NOMO-1 (cell line): ENCODE data around the gene RNFT2.

Experiments used
- DNase-seq, 2 experiments: peaks; one replicate each; lab custom pipeline; 2025; ENCODE audit not compliant: unreplicated experiment in 2 of 2; lab: John Stamatoyannopoulos, UW

The RNFT2 gene

DNA sequence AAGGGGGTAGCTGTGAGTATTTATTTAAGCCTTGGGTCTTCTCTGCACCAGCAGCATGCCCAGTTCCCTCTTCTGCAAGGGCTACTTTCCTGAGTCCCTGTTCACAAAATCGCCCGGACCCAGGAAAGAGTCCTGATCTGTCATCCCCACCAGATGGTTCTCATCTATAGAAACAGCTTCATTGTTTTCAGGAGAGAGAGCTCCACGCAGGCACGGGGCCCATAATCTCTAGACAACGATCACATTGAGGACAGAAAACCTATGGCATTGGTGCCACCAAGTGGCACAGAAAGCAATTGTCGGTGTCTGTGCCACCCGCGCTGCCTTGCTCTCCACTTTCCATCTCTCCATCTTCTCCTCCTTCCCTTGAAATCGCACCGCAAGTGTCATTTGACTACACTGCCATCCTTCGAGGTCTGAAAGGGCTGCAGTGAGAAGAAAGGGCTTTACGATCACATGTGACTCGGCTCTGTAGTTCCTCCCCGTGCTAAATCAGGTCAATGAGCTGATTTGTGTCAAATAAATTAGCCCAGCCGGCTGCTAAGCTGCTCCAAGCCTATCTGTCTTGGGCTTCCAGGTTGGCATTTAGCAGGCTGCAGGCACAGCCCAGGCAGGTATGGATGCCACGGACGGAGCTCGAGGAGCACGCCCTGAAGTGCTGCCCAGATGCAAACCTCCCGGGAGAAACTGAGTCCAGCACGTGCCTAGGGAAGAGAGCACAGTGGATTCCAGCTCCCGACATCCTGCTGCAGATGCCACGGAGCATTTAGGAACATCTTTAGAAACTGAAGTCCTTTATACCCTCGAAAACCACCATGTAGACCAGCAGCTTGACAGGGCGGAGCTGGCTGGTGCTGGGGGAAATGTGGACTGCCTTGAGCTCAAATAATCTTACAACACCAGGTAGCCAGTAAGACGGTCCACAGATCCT, 29.0 kb upstream of the RNFT2 start:
- DNase-seq = peak; percentile 41 to 70

DNA sequence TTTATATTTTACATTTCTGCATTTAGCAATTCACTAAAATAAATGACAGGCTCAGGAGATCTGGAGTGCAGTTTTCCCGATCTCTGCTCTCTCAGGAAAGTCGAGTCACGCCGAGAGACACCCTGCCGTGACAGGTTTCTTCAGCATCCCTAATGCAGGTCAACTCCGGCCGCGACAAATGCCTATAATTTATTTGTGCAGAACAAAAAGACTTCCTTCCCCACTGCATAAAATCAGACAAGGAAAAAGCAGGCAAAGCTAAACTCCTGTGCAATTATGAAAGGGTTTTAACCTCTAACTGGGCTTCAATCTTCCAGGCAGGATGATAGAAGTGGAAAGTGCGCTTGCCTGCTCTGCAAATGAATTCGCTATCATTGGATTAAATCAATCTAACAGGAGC, 28.3 kb upstream of the RNFT2 start:
- DNase-seq = no peak

GRCh38 chr12:116710370-116711150, 27.6 kb upstream of the RNFT2 start:
- peak in 1 of 2 experiments; percentile 5 for DNase-seq

DNA sequence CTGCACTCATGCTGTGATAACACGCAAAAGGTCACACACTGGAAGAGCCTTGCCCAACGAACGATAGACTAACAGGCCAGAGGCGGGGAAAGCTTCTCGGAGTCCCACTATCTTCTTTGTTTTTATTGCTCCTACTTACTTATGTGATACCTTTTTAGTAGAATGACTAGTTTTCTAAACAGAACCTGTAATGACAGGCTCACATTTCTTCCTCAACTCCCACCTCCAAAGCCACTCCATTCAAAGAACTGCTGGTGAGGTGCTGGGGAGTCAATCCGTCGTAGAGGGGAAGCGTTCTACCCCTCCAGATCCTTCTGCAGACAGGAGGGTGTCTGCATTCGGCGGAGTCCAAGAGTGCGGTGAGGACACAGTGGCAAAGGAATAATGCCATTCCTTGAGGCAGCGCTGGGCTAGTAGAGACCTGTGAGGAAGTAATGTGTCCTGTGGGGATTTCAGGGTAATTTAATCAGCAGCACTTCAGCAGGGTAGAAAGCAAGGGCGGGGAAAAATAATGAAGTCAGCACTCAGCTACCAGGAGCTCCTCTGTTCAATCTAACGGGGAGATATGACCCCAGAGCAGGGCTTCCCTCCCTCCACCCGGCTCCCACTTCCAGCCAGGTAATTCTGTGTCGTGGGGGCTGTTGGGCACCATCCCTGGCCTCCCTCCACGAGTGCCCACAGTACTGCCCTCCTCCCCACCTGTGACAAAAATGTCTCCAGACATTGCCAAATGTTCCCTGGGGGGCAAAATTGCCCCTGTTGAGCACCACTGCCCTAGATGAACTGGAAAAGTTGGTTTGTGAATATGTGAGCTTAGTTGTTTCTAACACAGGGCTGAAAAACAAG, 25.4 kb upstream of the RNFT2 start:
- no peak for DNase-seq

GRCh38 chr12:116713527-116713926, 24.6 kb upstream of the RNFT2 start:
- no peak for DNase-seq

- DNase-seq = no peak
Measured at GRCh38 chr12:116714175-116714574, 23.9 kb upstream of the RNFT2 start.

DNA sequence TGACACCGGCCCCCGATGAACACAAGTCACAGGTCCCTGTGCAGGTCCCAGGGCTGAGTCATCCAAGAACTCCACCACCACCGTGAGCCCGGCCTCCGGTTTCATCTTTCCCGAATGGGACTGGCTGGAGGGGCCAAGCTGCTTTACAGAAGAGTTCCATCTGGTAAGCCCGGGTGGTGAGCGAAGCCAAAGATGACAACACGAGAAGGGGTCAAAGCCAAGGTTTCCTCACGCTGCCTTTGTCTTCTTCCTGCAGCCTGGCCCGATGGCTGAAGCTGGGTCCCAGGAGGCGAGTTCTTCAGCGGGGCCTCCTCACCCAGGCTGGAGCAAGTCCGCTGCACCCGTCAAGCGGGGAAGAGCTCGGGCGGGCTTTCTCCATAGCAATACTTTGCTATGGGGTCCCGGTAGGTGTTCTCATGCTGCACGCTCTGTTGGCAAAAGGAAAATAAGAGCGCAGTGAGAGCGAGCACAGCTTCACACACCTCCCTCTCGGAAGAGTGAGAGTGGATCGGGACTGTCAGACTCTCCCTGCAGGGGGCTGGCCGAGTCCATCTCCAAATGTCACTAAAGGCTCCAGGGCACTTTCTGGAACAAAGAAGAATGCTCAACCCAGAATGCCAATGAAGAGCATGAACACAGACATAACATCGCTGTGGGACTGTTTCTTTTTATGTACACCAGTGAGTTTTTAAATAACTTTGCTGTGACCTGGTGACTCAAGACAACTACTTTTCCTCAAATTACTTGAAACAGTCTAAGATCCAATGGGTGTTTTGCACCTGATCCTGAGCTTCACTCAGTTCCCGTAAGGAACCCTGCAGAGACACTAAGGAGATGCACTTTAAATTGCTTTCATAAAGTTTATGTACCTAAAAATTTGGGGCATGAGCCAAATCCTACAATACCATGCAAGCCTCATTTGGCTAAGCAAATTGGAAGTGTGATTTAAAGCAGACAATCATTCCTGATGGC, 20.4 kb upstream of the RNFT2 start:
- DNase-seq = no peak

DNA sequence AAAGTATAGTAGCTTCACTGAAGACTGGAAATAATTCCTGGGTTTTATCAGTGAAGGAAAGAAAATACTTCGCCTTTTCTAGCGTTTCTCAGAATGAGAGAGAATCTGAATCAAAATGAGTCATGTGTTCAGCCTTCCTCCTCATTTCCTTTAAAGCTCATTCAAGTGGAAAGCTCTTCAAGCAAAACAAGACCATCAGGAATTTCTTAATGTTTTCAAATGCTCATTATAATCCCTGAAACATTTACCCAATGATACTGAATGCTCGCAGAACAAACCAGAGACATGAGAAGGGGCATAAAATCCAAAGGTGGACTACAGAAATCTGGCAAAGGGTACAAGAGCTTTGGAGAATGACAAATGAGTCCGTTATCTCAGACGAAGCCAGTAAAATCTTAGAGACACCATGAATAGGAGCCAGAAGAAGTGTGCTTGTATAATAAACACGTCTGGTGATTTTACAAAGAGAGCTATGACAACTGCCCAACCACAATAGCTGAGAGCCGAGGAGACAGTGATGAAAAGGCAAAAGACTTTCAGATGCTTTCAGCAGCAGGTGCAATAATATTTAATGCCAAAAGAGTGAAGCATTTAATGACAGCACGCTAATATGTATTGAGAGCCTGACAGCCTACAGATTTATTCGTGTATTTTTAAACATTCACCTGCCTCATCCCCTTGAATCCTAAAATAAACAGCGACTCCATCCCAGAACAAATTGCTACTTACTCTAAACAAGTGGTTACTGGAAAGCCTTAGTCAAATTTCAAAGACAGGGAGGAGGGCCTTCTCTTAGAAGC, 19.3 kb upstream of the RNFT2 start:
- no peak for DNase-seq

- DNase-seq = no peak
Measured at GRCh38 chr12:116719731-116720528, 18.2 kb upstream of the RNFT2 start.

DNA sequence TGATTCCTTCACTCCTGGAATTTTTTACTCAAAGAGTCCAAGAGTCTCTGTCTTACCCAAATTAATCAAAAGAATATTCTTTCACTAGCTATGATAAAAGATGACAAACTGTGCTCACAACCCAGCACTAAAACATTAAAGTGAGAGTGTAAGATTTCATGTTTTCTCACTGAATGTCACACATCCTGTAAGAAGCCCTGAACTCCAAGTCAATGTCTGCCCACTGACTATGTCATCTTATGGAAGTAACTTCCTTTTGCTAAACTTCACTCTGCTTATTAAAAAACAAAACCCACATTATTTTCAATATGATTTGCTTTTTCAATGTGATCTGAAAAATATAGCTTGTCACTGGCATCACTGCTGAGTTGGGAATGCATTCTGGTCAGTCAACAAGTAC, 15.9 kb upstream of the RNFT2 start:
- DNase-seq = no peak

GRCh38 chr12:116726694-116727093, 11.4 kb upstream of the RNFT2 start:
- DNase-seq = no peak

GRCh38 chr12:116727261-116727660, 10.9 kb upstream of the RNFT2 start:
- DNase-seq = no peak

- no peak for DNase-seq
Measured at GRCh38 chr12:116727891-116728290, 10.2 kb upstream of the RNFT2 start.

GRCh38 chr12:116731801-116732200, 6.3 kb upstream of the RNFT2 start:
- DNase-seq = no peak

GRCh38 chr12:116734156-116734768, 3.9 kb upstream of the RNFT2 start:
- DNase-seq = no peak

GRCh38 chr12:116735084-116735483, 3.0 kb upstream of the RNFT2 start:
- DNase-seq = no peak

DNA sequence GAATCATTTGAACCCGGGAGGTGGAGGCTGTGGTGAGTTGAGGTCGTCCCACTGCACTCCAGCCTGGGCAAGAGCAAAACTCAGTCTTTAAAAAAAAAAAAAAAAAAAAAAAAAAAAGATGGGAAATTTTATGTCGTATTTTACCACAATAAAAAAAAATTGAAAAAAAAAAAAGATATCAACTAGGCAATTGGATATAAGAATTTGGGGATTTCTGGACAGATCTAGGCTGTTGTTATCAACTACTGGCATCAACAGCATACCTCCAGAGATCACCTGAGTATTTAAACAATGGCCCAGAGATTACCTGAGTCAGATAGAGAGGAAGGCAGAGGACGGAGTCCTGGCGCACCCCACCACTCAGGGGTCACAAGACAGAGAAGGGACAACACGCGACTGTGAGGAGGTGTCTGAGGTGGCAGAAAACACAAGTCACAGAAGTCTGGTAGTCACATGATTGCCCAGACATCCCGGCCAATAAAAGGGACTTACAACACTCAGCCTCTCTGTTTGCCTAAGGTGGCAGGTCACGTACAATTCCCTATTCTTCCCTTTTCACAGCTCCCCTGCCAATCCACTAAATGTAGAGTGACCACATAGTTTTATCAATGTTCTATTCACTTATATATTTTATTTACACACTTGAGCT, 2.0 kb upstream of the RNFT2 start:
- no peak for DNase-seq
